ENCODE measurements around the gene FBXO3. TPM values are rescaled to one million over a fixed set of nuclear protein-coding genes. Genes with fewer than 3 reads are reported as not detected.

The FBXO3 gene
- total RNA-seq, 2 experiments from 2014 or later, result 10.1 to 13.2 TPM

DNA sequence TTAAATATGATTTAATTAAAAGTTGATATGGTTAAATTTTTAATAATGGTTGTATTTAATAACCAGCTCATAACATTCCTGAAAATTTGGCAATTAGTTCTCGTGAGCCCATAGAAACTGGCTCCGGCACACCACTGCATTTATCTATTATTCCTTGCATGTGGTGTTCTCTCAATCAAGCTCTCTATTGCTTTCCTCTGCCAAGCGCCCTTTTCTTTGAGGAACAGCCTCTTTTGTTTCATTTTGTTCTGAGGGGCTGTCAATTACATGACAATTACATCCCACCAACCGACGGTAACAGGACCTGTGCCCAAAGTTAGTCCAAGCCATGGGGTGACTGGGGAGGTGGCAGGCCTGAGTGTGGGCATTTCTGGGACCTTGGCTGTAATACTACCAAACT lies 81.8 kb downstream of the FBXO3 start:
- Mint-ChIP-seq H3K9me3 (no peaks in the 10 kb centered on the region), H3K4me1 (peaks cover 4% of the 10 kb centered on the region), H3K27ac (no peak overlapping the region), H3K27me3 (peaks cover 8% of the 10 kb centered on the region), H3K36me3 (no peaks in the 10 kb centered on the region), H3K4me3 (no peak overlapping the region)
- DNase-seq, result no peak

DNA sequence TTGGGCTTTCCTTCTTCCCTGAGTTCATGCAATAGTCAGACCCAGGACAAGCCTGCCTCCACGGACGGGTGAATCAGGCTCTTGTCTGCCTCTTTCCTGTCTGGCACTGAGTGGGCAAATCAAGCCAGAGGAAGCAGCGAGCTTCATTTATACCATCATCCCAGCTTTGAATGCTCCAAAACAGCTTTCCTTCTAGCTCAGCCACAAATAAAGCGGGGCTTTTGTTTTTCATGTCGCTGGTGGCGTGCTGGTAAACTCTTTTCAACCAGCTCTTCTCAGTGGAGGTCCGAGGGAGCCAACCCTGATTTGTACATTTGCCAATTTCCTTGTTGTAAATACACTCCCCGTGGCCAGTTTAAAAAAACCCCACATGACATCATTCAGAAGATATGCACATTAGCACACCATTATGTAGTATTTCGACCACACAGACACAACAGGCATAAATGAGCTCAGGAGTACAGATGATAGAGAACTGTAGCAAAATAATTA lies 82.3 kb downstream of the FBXO3 start:
- no peaks in the 10 kb centered on the region for H3K9me3 Mint-ChIP-seq

DNA sequence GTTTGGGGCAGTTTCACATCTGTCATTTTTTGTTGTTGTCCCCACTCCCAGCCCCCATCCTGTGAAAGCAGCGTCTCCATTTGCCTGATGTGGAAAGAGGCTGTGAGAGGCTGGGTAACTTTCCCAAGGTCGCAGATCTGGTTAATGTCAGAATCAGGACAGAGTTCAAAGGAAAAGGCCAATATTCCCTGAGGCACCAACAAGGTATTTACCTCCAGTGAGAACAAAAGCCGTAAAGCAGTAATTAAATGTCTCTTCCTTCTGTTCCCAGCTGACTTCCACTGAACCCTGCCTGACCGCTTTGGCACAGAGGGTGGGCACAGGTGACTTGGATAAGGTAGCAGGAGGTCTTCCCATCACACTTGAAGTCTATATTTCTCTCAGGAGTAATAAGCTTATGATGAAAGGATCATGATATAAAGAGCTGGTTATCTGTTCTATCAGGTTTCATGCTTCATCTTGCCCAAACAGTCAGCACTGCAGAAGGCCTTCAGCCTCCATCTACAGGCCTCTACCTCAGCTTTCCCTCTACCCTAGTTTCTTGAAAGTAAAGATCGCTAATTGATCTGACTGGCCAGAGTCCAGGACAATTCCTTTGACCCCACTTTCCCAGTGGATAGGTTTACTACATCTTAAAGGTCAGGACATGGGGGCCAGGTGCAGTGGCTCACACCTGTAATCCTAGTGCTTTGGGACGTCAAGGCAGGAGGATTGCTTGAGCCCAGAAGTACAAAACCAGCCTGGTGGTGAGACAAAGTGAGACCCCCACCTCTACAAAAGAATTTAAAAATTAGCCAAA lies 83.1 kb downstream of the FBXO3 start:
- no peak overlapping the region for H3K27ac Mint-ChIP-seq
- no peak overlapping the region for H3K4me3 Mint-ChIP-seq
- H3K9me3 Mint-ChIP-seq, result no peaks in the 10 kb centered on the region
- no peaks in the 10 kb centered on the region for H3K36me3 Mint-ChIP-seq
- DNase-seq, result no peak
- peaks cover 2% of the 10 kb centered on the region for H3K4me1 Mint-ChIP-seq
- no peaks in the 10 kb centered on the region for H3K27me3 Mint-ChIP-seq

More for the DNA sequence above, 82.3 kb downstream of the FBXO3 start:
- Mint-ChIP-seq H3K36me3 (no peaks in the 10 kb centered on the region), H3K4me1 (peaks cover 4% of the 10 kb centered on the region), H3K27me3 (peaks cover 3% of the 10 kb centered on the region), H3K27ac (no peak overlapping the region), H3K4me3 (no peak overlapping the region)
- DNase-seq, result no peak

Other genes starting within 250 kb of the FBXO3 start
- gene C11orf91, start 73.7 kb downstream of the FBXO3 start, total RNA-seq, result under 1 TPM in 1 of 2 experiments, not detected in 1; 0.28 TPM
- 10 to 100 TPM; 58.4 to 60.3 TPM for gene CD59, start 38.1 kb downstream of the FBXO3 start, total RNA-seq
- under 1 TPM; 0.14 to 0.21 TPM for gene LMO2, start 117.6 kb upstream of the FBXO3 start, total RNA-seq

Measured in activated naive CD8-positive, alpha-beta T cell treated with anti-CD3 and anti-CD28 coated beads for 36 hours (primary cell).